ENCODE results near the gene WNT3A.

The WNT3A gene

DNA sequence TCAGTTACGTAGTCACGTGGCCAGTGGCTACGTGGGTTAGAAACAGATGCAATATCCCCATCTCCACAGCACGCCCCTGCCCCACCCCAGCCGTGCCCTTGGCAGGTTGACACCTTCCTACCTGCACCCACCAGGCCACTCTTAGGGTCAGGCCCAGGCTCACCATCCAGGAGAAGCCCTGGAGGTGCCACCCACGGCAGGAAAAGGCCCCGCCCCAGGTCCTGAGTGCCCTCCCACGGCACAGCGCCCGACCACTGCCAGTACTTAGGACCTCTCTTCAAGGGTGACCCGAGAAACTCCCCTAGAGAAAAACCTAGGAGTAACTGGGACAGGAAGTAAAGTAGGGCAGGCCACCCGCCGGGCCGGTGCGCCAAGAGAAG lies 94.8 kb downstream of the WNT3A start:
- DNase-seq (ENCODE audit: low read depth), result no peak

DNA sequence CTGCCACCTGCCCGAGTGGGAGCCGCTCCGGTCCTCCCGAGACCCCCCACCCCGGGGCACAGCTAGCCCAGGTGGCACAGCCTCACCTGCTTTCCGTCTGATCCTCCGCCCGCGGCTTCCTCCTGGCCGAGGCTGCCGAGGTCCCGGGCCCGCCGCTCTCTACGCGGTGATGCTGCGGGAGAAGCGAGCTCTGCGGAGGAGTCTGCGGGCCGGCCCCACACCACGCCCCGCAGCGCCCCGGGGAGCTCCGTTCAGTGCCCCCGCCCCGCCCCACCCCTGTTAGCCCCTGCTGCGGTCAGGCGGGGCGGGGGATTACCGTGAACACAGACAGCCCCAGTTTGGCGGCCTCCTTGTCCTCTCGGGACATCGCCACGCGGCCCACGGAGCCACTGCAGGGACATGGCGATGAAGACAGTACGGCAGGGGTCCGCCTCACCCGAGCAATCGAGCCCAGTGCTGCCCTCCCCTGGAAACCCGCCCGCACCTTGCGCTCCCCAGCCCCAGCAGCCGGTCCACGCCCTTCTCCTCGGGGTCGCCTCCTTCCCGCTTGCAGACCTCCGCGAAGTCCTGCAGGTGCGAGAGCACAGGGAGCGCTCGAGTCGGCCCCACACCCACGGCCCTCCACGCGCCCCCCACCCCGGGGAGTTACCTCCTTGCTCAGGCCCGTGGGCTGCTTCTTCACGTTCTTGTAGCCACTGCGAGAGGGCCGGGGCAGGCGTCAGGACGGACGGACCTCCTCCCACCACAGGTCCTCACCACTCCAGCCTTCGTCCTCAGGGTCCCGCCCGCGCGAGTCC lies 95.4 kb downstream of the WNT3A start:
- no peak for DNase-seq (ENCODE audit: low read depth)

DNA sequence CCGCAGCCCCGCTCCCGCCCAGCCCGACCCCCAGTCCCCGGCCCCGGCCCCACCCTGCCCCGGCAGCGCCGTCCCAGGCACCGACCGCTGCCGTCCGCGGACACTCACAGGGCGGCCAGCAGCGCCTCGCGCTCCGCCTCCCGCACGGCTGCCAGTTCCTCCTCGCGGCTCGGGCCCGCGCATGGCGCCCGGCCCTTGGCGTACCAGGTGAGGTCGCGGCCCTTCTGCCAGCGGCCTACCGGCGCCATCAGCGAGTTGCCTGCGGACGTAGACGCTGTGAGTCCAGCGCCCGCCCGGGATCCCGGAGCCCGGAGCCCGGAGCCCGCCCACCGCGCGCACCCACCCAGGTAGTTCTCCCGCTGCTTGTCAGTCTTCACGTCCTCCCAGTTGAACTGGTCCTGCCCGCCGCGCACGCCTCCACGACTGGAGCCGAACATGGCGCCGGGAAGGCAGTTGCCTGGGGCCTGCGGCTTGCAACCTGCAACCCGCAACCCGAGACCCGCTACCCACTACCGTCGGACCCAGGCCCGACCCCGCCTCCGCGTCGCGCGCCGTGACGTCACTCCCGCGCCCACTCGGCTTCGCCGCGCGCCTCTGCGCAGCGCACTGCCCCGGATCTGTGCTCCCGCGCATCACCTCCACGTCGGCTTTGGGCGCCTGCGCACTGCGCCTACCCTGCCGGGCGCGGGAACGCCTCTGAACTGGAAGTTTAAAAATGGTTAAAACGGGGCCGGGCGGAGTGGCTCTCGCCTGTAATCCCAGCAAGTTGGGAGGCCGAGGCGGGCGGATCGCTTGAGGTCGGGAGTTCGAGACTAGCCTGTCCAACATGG lies 96.2 kb downstream of the WNT3A start, which contains the start of gene C1orf35:
C1orf35 (minus strand) TSS at position 535 of the 830 bp plus-strand sequence; CDS start at position 437, 98 bp downstream.
- DNase-seq (ENCODE audit: low read depth), result peak; percentile 69

DNA sequence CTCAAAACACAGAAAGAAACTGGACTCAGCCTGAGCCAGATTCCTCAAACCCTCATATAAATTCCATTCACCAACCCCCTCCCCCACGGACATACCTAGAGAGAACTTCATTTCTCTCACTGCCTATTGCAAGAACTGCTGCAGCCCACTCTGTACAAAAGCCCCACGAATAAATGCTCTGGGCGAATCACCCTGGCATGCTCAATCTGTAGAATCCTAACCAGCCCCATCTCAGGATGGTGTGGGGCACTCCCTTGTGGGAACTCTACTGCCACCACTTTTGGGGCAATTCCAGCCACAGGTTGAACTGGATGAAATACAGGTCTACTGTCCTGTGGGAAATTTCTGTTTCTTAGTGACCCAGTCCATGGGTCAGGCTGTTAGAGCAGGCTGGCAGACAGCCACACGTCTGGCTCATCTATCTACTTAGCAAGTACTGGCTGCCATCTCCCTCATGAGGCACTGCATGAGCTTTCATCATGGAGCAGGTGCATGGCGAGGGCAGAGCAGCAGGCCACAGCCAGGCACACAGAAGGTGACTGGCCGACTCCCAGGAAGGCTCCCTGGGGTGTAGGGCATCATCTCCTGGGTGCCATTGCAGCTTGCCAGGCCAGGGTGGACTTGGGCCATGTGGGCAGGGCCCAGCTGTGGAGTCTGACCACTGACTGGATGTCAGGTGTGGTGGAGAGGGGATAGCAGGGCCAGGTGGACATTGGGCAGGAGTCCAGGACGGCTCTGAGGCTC lies 97.9 kb downstream of the WNT3A start:
- no peak for DNase-seq (ENCODE audit: low read depth)

- no peak for DNase-seq (ENCODE audit: low read depth)
Observed at GRCh38 chr1:228105270-228105995, 98.6 kb downstream of the WNT3A start.

- DNase-seq (ENCODE audit: low read depth), result no peak
Observed at GRCh38 chr1:228105996-228106799, 99.4 kb downstream of the WNT3A start.

- no peak for DNase-seq (ENCODE audit: low read depth)
Observed at GRCh38 chr1:228106800-228107054, 99.9 kb downstream of the WNT3A start.

- no peak for DNase-seq (ENCODE audit: low read depth)
Observed at GRCh38 chr1:228107636-228108035, 100.8 kb downstream of the WNT3A start.

DNA sequence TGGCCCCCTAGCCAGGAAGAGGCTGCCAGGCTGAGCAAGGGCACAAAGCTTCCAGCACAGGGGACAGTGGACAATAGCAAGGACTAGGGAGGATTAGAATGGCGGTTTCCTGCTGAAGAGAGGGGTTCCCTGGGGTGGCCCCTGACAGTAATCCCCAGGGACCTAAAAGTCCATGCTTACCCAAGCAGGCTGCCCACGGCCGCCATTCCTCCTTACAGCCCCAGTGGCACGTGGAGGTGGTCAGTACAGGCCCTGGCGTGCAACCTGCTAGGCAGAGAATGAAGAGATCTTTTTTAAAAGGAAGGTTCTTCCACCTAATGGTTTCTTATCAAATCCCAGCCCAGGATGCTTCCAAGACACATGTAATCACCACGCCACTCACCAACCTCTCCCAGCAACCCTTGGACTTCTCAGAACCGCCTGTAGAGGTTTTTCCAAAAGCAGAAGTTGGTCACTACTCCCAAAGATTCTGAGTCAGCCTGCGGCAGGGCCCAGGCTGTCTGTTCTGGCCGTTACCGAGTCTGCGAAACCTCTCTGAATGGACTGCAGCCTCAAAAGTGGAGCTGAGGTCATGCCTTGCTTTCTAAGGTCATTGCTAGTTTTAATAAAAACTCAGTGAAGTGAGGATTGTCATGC lies 101.4 kb downstream of the WNT3A start:
- no peak for DNase-seq (ENCODE audit: low read depth)

- DNase-seq (ENCODE audit: low read depth), result no peak
Observed at GRCh38 chr1:228108742-228109072, 101.9 kb downstream of the WNT3A start.

- peak; percentile 72 for DNase-seq (ENCODE audit: low read depth)
Observed at GRCh38 chr1:228109073-228109961, 102.5 kb downstream of the WNT3A start, which contains the start of gene MRPL55. Gene MRPL55, minus strand, starts transcription at chr1:228109299. Its CDS starts 1,039 bp downstream, at chr1:228108260.

DNA sequence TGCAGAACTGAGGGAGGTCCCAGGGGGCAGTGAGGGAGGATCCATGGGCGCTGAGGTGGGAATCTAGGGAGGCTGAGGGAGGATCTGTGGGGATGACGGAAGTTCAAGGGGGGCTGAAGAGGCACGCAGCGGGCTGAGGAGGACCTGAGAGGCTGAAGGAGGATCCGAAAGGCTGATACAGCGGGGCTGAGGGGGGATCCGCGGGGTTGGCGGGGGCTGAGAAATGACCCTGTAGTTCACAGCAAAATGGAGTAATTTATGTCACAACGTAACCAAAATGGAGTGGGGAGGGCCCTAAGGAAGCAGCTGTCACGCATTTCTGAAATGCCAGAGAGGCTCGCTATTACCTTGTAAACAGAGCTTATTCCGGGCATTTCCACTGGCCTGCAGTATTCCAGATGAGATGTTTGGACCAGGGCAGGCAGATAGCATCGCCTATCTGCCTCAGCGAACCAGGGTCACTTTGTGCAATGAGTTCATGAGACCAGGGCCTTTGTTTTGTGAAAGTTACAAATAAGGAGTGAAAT lies 103.2 kb downstream of the WNT3A start:
- no peak for DNase-seq (ENCODE audit: low read depth)

- no peak for DNase-seq (ENCODE audit: low read depth)
Observed at GRCh38 chr1:228110556-228110955, 103.8 kb downstream of the WNT3A start.

Data from HS-27A (cell line).